IPS-18a (cell line): ENCODE data around the gene NDUFS4.
"Not testable (repeated sequence)": the region's sequence is repeated elsewhere in the genome, so short reads cannot be mapped to it uniquely, and the experiment has no call there.

ENCODE experiments used
- H3K27ac ChIP-seq: one replicate; pipeline ENCODE4 v1.5.1; 2013; ENCODE audit warnings: low read length
- H3K27me3 ChIP-seq: one replicate; pipeline ENCODE4 v1.6.1; 2013; ENCODE audit warnings: mild to moderate bottlenecking, low read length; ENCODE audit not compliant: control insufficient read depth, insufficient read depth
- H3K36me3 ChIP-seq: one replicate; pipeline ENCODE4 v1.6.1; 2013; ENCODE audit warnings: low read depth, low read length; ENCODE audit not compliant: control insufficient read depth
- H3K4me1 ChIP-seq: one replicate; pipeline ENCODE4 v1.6.1; 2013; ENCODE audit warnings: low read depth, low read length; ENCODE audit not compliant: control insufficient read depth
- H3K4me3 ChIP-seq: one replicate; pipeline ENCODE4 v1.5.1; 2013; ENCODE audit warnings: low read length
- H3K9ac ChIP-seq: one replicate; pipeline ENCODE4 v1.6.1; 2013; ENCODE audit warnings: mild to moderate bottlenecking, low read length, moderate library complexity
- H3K9me3 ChIP-seq: one replicate; pipeline ENCODE4 v1.6.1; 2013; ENCODE audit warnings: low read depth, low read length; ENCODE audit not compliant: control insufficient read depth

NDUFS4 gene

DNA sequence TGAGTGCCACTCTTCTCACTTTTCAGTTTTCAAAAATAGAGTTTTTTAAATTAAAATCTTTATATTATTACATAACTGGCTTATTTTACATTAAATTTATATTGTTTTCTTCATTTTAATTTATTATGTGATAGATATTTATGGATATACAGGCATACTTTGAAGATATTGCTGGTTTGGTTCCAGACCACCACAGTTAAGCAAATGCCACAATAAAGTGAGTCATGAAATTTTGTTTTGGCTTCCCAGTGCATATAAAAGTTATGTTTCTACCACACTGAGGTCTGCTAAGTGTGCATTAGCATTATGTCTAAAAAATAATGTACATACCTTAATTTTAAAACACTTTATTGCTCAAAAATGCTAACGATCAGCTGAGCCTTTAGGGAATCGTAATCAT lies 47.4 kb downstream of the NDUFS4 start:
- H3K36me3 ChIP-seq, result peaks cover 7% of the 10 kb centered on the region
- no peak overlapping the region for H3K27ac ChIP-seq
- H3K9me3 ChIP-seq, result no peaks in the 10 kb centered on the region
- no peak overlapping the region for H3K4me3 ChIP-seq
- peaks cover 21% of the 10 kb centered on the region for H3K4me1 ChIP-seq
- H3K9ac ChIP-seq, result no peak overlapping the region
- H3K27me3 ChIP-seq, result no peaks in the 10 kb centered on the region

DNA sequence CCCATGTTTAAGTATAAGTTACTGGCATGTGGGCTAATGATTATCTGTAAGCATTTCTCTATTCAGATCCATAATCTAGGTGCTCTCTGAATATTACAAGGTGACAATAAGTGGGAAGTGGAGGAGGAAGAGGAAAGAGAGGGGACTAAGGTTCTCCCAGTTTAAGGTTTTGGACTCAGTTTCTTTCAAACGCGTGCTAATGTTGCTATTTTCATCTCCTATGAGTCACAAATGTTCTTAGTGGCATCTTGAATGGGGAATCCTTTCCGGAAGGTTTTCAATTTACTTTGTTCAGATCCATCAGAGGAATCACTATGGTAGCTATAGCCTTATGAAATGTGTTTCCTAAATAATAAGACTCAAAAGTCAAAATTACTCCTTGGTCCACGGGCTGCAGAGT lies 48.5 kb downstream of the NDUFS4 start:
- H3K27ac ChIP-seq, H3K27me3 ChIP-seq, H3K9me3 ChIP-seq, H3K36me3 ChIP-seq, H3K4me3 ChIP-seq, H3K9ac ChIP-seq: not testable (repeated sequence)
- peaks cover 30% of the 10 kb centered on the region for H3K4me1 ChIP-seq

DNA sequence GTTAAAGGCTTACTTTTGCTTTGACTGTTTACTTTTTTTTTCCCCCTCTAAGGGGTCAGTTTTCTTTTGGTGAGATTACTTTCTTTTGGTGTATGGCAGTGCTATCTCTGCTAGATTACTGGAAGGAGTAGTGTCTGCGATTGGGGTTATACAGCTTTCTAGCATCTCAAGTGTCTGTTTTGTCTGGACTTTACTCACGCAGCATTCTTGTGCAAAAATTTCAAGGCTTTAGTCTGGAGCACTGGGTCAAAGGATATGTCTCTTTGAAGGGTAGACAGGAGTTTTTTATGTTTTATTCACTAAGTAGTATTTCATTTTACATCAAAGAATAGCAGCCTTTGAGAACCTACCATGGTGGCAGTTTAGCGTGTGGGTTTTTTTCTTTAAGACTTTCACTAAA lies 52.6 kb downstream of the NDUFS4 start:
- peaks cover 41% of the 10 kb centered on the region for H3K4me1 ChIP-seq
- H3K27me3 ChIP-seq, result no peaks in the 10 kb centered on the region
- H3K9ac ChIP-seq, result no peak overlapping the region
- no peak overlapping the region for H3K4me3 ChIP-seq
- H3K9me3 ChIP-seq, result no peaks in the 10 kb centered on the region
- peak overlapping the region; percentile 18 for H3K27ac ChIP-seq
- peaks cover 6% of the 10 kb centered on the region for H3K36me3 ChIP-seq

DNA sequence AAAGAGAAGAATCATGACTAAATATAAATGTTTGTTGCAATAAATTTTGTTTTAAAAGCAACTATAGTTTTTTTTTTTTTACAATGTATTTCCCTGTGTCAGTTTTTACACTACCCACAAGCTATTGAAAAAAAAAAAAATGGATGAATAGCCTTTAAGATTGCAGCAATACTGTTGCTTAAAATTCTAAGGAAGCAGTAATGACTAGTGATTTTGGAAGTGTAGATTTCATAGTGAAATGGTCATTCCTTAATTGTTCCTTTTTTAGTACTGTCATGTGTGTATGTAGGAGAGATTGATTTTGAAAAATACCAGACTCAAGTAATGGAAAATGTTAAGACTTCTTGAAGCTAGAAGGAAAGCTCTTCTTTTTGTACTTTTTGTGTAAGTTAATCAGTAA lies 53.1 kb downstream of the NDUFS4 start:
- peaks cover 1% of the 10 kb centered on the region for H3K36me3 ChIP-seq
- no peaks in the 10 kb centered on the region for H3K27me3 ChIP-seq
- no peaks in the 10 kb centered on the region for H3K9me3 ChIP-seq
- H3K9ac ChIP-seq, result no peak overlapping the region
- peaks cover 41% of the 10 kb centered on the region for H3K4me1 ChIP-seq
- no peak overlapping the region for H3K27ac ChIP-seq
- no peak overlapping the region for H3K4me3 ChIP-seq

DNA sequence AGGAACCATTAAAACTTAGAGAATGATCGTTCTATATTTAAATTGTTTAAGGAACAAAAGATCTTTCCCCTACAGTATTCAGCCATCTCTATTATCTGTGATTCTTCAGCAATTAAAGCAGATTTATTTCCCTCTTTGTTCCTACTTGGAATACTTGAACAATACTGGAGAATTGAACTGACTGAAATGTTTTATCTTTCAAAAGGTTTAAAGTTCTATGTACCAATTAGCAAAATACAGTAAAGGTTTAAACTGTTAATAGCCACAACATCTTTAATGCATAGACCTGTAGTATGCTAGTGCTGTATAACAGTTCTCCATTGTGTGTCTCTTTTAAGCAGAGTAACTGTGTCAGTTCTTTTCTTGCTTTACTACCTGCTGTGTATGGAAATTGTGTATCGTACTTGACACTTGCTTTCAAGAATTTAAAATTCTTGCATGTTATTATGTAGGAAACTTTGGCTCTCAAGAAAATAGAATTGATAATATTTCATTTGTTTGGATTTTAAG lies 54.0 kb downstream of the NDUFS4 start:
- H3K4me1 ChIP-seq, result peaks cover 41% of the 10 kb centered on the region
- H3K9ac ChIP-seq, result no peak overlapping the region
- H3K27ac ChIP-seq, result no peak overlapping the region
- no peaks in the 10 kb centered on the region for H3K27me3 ChIP-seq
- H3K4me3 ChIP-seq, result peak overlapping the region; percentile 14
- H3K36me3 ChIP-seq, result no peaks in the 10 kb centered on the region
- H3K9me3 ChIP-seq, result no peaks in the 10 kb centered on the region

DNA sequence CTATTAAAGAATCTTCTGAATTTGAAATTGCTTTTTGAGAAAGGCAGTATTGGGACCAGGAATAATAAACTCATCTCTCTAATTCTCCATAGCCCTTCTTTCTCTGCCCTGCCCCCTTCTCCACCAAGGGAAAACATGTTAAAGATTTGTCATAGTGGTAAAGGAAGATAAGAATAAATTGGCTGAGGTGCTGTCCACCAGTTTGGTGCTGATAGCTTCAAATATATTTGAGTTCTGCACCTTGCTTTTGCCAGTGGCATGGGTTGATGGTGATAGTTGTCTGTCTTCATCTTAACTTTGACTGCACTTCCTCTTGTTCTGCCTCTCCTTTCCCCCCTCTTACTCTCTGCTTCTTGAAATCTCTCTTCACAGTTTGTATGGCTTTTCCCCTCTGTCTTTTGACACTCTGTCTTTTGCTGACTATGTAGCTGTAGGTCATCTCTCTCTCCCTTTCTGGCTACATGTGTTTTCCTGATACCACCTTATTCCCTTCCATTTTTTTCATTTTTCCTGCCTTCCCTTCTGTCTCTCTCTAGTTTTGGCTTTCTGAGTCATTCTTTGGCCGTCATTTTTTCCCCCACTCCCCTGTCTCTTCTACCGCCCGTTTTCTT lies 56.6 kb downstream of the NDUFS4 start:
- Histone ChIP-seq H3K27ac (no peak overlapping the region), H3K36me3 (no peaks in the 10 kb centered on the region), H3K9ac (no peak overlapping the region), H3K4me3 (no peak overlapping the region), H3K27me3 (no peaks in the 10 kb centered on the region), H3K4me1 (peaks cover 29% of the 10 kb centered on the region), H3K9me3 (no peaks in the 10 kb centered on the region)

DNA sequence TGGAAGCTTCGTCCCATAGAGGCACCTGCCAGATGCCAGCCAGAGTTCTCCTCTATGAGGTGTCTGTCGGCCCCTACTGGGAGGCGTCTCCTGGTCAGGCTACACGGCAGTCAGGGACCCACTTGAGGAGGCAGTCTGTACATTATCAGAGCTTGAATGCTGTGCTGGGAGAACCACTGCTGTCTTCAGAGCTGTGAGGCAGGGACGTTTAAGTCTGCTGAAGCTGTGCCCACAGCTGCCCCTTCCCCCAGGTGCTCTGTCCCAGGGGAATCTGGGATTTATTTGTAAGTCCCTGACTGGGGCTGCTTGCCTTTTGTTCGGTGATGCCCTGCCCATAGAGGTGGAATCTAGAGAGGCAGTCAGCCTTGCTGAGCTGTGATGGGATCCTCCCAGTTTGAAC lies 70.8 kb downstream of the NDUFS4 start:
- H3K36me3 ChIP-seq, result no peaks in the 10 kb centered on the region
- H3K27ac ChIP-seq, result no peak overlapping the region
- H3K4me3 ChIP-seq, result no peak overlapping the region
- H3K4me1 ChIP-seq, result peaks cover 5% of the 10 kb centered on the region
- peaks cover 8% of the 10 kb centered on the region for H3K9me3 ChIP-seq
- H3K9ac ChIP-seq, result no peak overlapping the region
- H3K27me3 ChIP-seq, result no peaks in the 10 kb centered on the region

DNA sequence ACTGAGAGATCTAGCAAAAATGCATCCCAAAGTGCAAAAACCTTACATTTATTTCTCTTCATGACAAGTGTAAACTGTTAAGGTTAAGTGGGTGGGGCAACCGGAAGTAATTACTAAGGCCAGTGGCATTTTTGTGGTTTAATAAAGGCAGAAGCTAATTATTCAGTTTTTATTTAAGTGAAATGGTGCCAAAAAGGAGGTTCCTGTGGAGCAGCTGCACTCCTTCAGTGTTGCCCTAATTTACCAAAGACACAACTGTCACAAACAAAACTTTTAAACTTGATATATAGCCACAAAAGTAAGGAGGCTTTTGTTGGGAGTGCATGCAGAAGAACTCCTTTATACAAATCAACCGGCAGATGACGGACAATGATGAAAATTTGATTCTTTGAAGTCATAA lies 81.6 kb downstream of the NDUFS4 start:
- no peaks in the 10 kb centered on the region for H3K27me3 ChIP-seq
- H3K4me3 ChIP-seq, result peak overlapping the region; percentile 12
- H3K36me3 ChIP-seq, result no peaks in the 10 kb centered on the region
- peaks cover 62% of the 10 kb centered on the region for H3K4me1 ChIP-seq
- H3K27ac ChIP-seq, result peak overlapping the region; percentile 3
- H3K9ac ChIP-seq, result no peak overlapping the region
- H3K9me3 ChIP-seq, result no peaks in the 10 kb centered on the region

DNA sequence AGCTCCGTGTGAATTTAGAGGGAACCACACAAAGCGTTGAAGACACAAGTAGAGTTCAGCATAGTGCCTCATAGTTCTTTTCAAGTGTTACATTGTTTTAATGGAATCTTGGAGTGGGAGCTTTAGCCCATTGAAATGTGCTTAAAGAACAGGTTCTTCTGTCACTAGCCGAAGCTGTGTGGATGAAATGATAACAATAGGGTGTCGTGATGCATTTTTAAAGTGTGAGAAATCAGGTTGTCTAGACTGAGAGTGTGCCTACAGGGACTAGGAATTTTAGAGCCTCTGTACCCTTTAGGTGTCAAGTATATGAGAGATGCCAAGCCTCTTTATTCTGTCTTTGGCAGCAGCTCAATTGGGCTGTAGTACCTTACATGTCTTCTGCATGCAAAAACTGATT lies 83.0 kb downstream of the NDUFS4 start:
- peaks cover 62% of the 10 kb centered on the region for H3K4me1 ChIP-seq
- no peak overlapping the region for H3K4me3 ChIP-seq
- H3K9ac ChIP-seq, result no peak overlapping the region
- no peaks in the 10 kb centered on the region for H3K9me3 ChIP-seq
- no peaks in the 10 kb centered on the region for H3K27me3 ChIP-seq
- H3K27ac ChIP-seq, result no peak overlapping the region
- H3K36me3 ChIP-seq, result no peaks in the 10 kb centered on the region

DNA sequence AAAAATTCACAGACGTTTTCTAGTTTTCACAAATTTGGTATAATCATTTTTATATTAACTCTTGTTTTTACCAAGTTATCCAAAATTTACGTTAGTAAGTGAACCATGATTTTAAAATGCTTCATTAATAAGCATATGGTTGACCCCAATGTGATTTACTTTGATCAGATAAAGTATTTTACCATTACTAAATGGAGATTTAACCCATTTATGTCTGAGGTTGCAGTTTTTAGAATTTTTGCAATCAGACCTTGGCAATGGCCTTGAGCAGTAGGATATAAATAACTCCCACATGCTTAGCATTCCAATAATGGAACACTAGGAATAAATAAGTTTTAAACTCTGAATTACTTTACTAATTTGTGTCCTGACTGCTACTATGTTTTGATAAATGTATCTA lies 84.6 kb downstream of the NDUFS4 start:
- Histone ChIP-seq H3K36me3 (no peaks in the 10 kb centered on the region), H3K27ac (no peak overlapping the region), H3K4me1 (peaks cover 48% of the 10 kb centered on the region), H3K9ac (no peak overlapping the region), H3K27me3 (no peaks in the 10 kb centered on the region), H3K9me3 (no peaks in the 10 kb centered on the region), H3K4me3 (no peak overlapping the region)

DNA sequence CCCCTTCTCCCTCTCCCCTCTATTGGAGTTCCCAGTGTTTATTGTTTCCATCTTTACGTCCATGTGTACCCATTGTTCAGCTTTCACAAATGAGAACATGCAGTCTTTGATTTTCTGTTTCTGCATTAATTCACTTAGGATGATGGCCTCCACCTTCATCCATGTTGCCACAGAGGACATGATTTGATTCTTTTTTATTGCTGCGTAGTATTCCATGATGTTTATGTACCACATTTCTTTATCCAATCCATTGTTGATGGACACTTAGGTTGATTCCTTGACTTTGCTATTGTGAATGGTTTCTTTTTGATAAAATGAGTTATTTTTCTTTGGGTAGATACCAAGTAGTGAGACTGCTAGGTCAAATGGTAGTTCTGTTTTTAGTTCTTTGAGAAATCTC lies 88.9 kb downstream of the NDUFS4 start:
- Histone ChIP-seq H3K27me3 (no peaks in the 10 kb centered on the region), H3K27ac (no peak overlapping the region), H3K36me3 (no peaks in the 10 kb centered on the region), H3K4me1 (peaks cover 25% of the 10 kb centered on the region), H3K4me3 (no peak overlapping the region), H3K9me3 (no peaks in the 10 kb centered on the region), H3K9ac (no peak overlapping the region)

DNA sequence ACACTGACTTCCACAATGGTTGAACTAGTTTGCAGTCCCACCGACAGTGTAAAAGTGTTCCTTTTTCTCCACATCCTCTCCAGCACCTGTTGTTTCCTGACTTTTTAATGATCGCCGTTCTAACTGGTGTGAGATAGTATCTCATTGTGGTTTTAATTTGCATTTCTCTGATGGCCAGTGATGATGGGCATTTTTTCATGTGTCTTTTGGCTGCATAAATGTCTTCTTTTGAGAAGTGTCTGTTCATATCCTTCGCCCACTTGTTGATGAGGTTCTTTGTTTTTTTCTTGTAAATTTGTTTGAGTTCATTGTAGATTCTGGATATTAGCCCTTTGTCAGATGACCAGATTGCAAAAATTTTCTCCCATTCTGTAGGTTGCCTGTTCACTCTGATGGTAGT lies 100.1 kb downstream of the NDUFS4 start:
- not testable (repeated sequence) for H3K9me3 ChIP-seq, H3K36me3 ChIP-seq, H3K27ac ChIP-seq, H3K27me3 ChIP-seq, H3K9ac ChIP-seq, H3K4me1 ChIP-seq, H3K4me3 ChIP-seq
